ENCODE measurements around the gene SUSD4.

GRCh38 chr1:223340637-223341036 lies 23.3 kb downstream of the SUSD4 start:
- TF ChIP-seq CTCF (IDR thresholded peaks at IDR 0.05; ENCODE audit: control extremely low read depth in 1 of 3, insufficient read depth in 1 of 3, low read depth in 1 of 3, low read length in 3 of 3): no peak
- no peak for TF ChIP-seq POLR2A (IDR thresholded peaks at IDR 0.05; ENCODE audit: control extremely low read depth in 1 of 2, low read depth in 2 of 2, low read length in 2 of 2)
- no peak for TF ChIP-seq ASH2L (IDR thresholded peaks at IDR 0.05; ENCODE audit: low read length)
- no peak for TF ChIP-seq TAF1 (IDR thresholded peaks at IDR 0.05; ENCODE audit: low read depth, low read length)
- TF ChIP-seq JUN (IDR thresholded peaks at IDR 0.05; ENCODE audit: low read depth, low read length): no peak
- TF ChIP-seq BRCA1 (IDR thresholded peaks at IDR 0.05; ENCODE audit: low read depth, low read length): no peak
- no peak for TF ChIP-seq RAD21 (IDR thresholded peaks at IDR 0.05 in 1 of 2, conservative IDR thresholded peaks at IDR 0.05 in 1 of 2; ENCODE audit: low read depth in 2 of 2, low read length in 2 of 2)

Data from H1 (cell line).